Colonic mucosa (tissue), 4 donors: ENCODE results near the gene NDUFS4. TPM values are rescaled to one million over a fixed set of nuclear protein-coding genes. Genes with fewer than 3 reads are reported as not detected.

Source experiments
- DNase-seq: peaks from one replicate; pipeline ENCODE4 v3.0.0-alpha.2; 2020
- H3K27ac ChIP-seq: fragments of 200-600 bp; one replicate; pipeline ENCODE4 v1.8.0; 2021
- H3K27me3 ChIP-seq: fragments of 200-600 bp; one replicate; pipeline ENCODE4 v1.8.0; 2021
- H3K36me3 ChIP-seq: fragments of 200-600 bp; one replicate; pipeline ENCODE4 v1.8.0; 2021
- H3K4me1 ChIP-seq: fragments of 200-600 bp; one replicate; pipeline ENCODE4 v1.8.0; 2021; ENCODE audit warnings: mild to moderate bottlenecking
- H3K4me3 ChIP-seq: fragments of 200-600 bp; one replicate; pipeline ENCODE4 v1.8.0; 2021
- H3K9ac ChIP-seq, 2 donors: one replicate each; pipeline ENCODE4 v1.7.0; 2013; ENCODE audit warnings: control low read depth in 2 of 2, low read depth in 2 of 2, low read length in 2 of 2
- H3K9me3 ChIP-seq: fragments of 200-600 bp; one replicate; pipeline ENCODE4 v1.8.0; 2021
- intact Hi-C: fragments of 100-400 bp; cut with DNase I; formaldehyde crosslinking; loops from one replicate; pipeline ENCODE4 v1.14.1; 2022
- total RNA-seq, 2 donors: library from RNA; stranded (reverse); fragmentation: NEBNext Ultra II Directional in 1 of 2; extraction: Animal tissue kit (Norgen Biotek cat#: 25700) in 1 of 2; gene quantifications; one replicate each; pipeline ENCODE4 v1.2.1, GENCODE V29; 2021
- TF ChIP-seq, protein P1 (sequence below): fragments of 200-600 bp; IDR thresholded peaks from one replicate; pipeline ENCODE4 v1.8.0; 2022; ENCODE audit warnings: antibody characterized with exemption, mild to moderate bottlenecking
- donor health status: healthy.
- donor health status: DM: no; HTN: no; CAD: no.
- donor health status: DM: no; HTN: no; CAD: no.

NDUFS4 gene
- total RNA-seq, 2 donors from 2014 or later = 87.5 to 119 TPM

- TF ChIP-seq, protein P1, sequence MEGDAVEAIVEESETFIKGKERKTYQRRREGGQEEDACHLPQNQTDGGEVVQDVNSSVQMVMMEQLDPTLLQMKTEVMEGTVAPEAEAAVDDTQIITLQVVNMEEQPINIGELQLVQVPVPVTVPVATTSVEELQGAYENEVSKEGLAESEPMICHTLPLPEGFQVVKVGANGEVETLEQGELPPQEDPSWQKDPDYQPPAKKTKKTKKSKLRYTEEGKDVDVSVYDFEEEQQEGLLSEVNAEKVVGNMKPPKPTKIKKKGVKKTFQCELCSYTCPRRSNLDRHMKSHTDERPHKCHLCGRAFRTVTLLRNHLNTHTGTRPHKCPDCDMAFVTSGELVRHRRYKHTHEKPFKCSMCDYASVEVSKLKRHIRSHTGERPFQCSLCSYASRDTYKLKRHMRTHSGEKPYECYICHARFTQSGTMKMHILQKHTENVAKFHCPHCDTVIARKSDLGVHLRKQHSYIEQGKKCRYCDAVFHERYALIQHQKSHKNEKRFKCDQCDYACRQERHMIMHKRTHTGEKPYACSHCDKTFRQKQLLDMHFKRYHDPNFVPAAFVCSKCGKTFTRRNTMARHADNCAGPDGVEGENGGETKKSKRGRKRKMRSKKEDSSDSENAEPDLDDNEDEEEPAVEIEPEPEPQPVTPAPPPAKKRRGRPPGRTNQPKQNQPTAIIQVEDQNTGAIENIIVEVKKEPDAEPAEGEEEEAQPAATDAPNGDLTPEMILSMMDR = no peak
- no peaks in the 10 kb centered on the region for H3K9me3 ChIP-seq
- no peak for DNase-seq
- no peak overlapping the region for H3K9ac ChIP-seq
- H3K27me3 ChIP-seq = no peaks in the 10 kb centered on the region
- no peak overlapping the region for H3K27ac ChIP-seq
- no peaks in the 10 kb centered on the region for H3K36me3 ChIP-seq
- H3K4me3 ChIP-seq = no peak overlapping the region
- H3K4me1 ChIP-seq = peaks cover 5% of the 10 kb centered on the region
- intact Hi-C loops = no loop called here
These were observed 9.0 kb downstream of the NDUFS4 start for GRCh38 chr5:53569453-53569852.

- intact Hi-C loops = no loop called here
- DNase-seq = no peak
- TF ChIP-seq, protein P1 = no peak
- H3K27ac ChIP-seq = no peak overlapping the region
- no peaks in the 10 kb centered on the region for H3K36me3 ChIP-seq
- H3K9ac ChIP-seq = no peak overlapping the region
- H3K4me1 ChIP-seq = peaks cover 5% of the 10 kb centered on the region
- no peaks in the 10 kb centered on the region for H3K27me3 ChIP-seq
- no peak overlapping the region for H3K4me3 ChIP-seq
- no peaks in the 10 kb centered on the region for H3K9me3 ChIP-seq
These were observed 11.0 kb downstream of the NDUFS4 start for GRCh38 chr5:53571403-53571802.

DNA sequence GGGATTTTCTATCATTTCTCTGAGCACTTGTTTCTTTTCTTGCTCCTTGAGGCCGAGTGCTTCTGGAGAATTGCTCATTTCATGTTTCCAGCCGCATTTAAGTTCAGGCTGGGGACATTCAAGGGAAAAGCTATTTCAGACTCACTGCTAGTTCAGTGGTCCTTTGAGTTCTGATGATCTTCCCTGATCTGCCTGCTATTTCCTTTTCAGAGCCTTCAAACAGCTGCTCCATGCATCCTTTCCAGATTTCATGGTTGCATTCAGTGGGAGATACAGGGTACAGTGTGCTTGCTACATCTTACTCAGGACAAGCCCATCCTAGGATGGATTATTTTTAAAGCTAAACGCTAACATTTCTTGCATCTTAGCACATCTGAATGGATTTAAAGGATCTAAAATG lies 14.7 kb downstream of the NDUFS4 start:
- no peaks in the 10 kb centered on the region for H3K27me3 ChIP-seq
- no peaks in the 10 kb centered on the region for H3K36me3 ChIP-seq
- H3K27ac ChIP-seq = no peak overlapping the region
- H3K9ac ChIP-seq = no peak overlapping the region
- intact Hi-C loops = no loop called here
- H3K9me3 ChIP-seq = no peaks in the 10 kb centered on the region
- no peak overlapping the region for H3K4me3 ChIP-seq
- H3K4me1 ChIP-seq = no peaks in the 10 kb centered on the region
- DNase-seq = no peak
- TF ChIP-seq, protein P1 = no peak

GRCh38 chr5:53575831-53576230 lies 15.4 kb downstream of the NDUFS4 start:
- Histone ChIP-seq H3K4me3 (no peak overlapping the region), H3K27me3 (no peaks in the 10 kb centered on the region), H3K9me3 (no peaks in the 10 kb centered on the region), H3K4me1 (no peaks in the 10 kb centered on the region), H3K9ac (no peak overlapping the region), H3K36me3 (no peaks in the 10 kb centered on the region), H3K27ac (no peak overlapping the region)
- no peak for DNase-seq
- intact Hi-C loops = no loop called here
- TF ChIP-seq, protein P1 = no peak

DNA sequence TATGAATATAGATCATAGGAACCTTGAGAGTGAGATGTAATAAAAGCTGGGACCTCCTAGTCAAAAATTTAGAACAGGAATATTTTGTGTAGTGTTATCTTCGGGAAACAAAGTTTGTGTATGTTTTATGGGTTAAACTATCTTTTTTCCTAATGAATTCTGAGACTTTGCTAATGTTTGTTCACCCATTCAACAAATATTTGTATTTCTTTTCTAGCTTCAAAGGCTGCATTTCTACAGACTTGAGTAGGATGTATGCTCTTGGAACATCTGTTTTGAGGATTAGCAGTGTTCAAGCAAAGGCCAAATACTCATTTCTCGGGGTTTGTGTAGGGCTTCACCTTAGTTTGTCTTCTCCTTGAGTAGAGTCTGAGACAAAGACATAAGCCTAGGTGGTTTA lies 16.2 kb downstream of the NDUFS4 start:
- H3K4me1 ChIP-seq = no peaks in the 10 kb centered on the region
- H3K27ac ChIP-seq = no peak overlapping the region
- intact Hi-C loops = no loop called here
- H3K36me3 ChIP-seq = no peaks in the 10 kb centered on the region
- H3K4me3 ChIP-seq = no peak overlapping the region
- no peaks in the 10 kb centered on the region for H3K9me3 ChIP-seq
- no peak overlapping the region for H3K9ac ChIP-seq
- TF ChIP-seq, protein P1 = no peak
- DNase-seq = no peak
- H3K27me3 ChIP-seq = no peaks in the 10 kb centered on the region

DNA sequence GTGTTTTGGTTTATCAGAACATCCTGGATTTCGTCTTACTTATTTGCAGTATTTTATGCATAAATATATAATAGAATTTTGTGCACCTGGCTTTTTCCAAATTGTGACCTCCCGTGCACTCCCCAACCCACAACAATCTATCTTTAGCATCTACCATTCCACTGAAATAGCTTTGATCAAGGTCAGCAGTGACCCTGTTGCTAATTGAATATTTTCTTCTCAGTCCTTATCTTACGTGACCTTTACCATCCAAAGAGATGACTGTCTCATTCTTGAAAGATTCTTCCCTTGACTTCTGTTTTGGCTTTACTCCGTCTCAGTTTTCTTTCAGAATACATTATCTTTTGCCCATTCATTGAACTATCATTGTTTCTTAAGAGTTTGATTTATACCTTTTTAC lies 18.4 kb downstream of the NDUFS4 start:
- Histone ChIP-seq H3K36me3 (no peaks in the 10 kb centered on the region), H3K9me3 (no peaks in the 10 kb centered on the region), H3K9ac (no peak overlapping the region), H3K4me1 (no peaks in the 10 kb centered on the region), H3K4me3 (no peak overlapping the region), H3K27me3 (no peaks in the 10 kb centered on the region), H3K27ac (no peak overlapping the region)
- TF ChIP-seq, protein P1 = no peak
- intact Hi-C loops = no loop called here
- DNase-seq = no peak
